Uterus (tissue), 4 donors: ENCODE data around the gene CLDN22. TPM values are rescaled to one million over a fixed set of nuclear protein-coding genes. Genes with fewer than 3 reads are reported as not detected.

Experiments used
- DNase-seq, 2 donors: peaks; one replicate each; pipeline ENCODE4 v3.0.0-alpha.2; 2019 to 2020
- H3K27ac ChIP-seq, 2 donors: fragments of 200-600 bp; sonication (generic); 1 replicate in 1 of 2; 2 replicates in 1 of 2; pipeline ENCODE4 v1.5.1; 2016 to 2018
- H3K27me3 ChIP-seq, 2 donors: fragments of 200-600 bp; sonication (generic); one replicate each; pipeline ENCODE4 v1.5.1; 2018 to 2019; ENCODE audit warnings: control low read depth in 1 of 2
- H3K36me3 ChIP-seq, 2 donors: fragments of 200-600 bp; sonication (generic); one replicate each; pipeline ENCODE4 v1.5.1; 2019; ENCODE audit warnings: control low read depth in 1 of 2
- H3K4me1 ChIP-seq, 2 donors: fragments of 200-600 bp; sonication (generic); one replicate each; pipeline ENCODE4 v1.5.1; 2018 to 2019; ENCODE audit warnings: control low read depth in 1 of 2
- H3K4me3 ChIP-seq, 2 donors: fragments of 200-600 bp; sonication (generic); 1 replicate in 1 of 2; 2 replicates in 1 of 2; pipeline ENCODE4 v1.5.1; 2018 to 2019; ENCODE audit warnings: mild to moderate bottlenecking in 1 of 2
- H3K9me3 ChIP-seq, 2 donors: fragments of 200-600 bp; sonication (generic); one replicate each; pipeline ENCODE4 v1.5.1; 2019; ENCODE audit warnings: control low read depth in 1 of 2
- POLR2A ChIP-seq, 2 donors: fragments of 450-650 bp; IDR thresholded peaks; one replicate each; pipeline ENCODE4 v1.6.1; 2016; ENCODE audit warnings: antibody characterized with exemption in 2 of 2, mild to moderate bottlenecking in 1 of 2, moderate library complexity in 1 of 2
- intact Hi-C: fragments of 100-400 bp; cut with DNase I; formaldehyde crosslinking; loops from one replicate; pipeline ENCODE4 v1.15.1; 2023; ENCODE audit warnings: low total_unique reads
- total RNA-seq, 4 donors: library from RNA; depleted of rRNA in 3 of 4; stranded (reverse); fragments of >200 nt in 3 of 4; gene quantifications; one replicate each; pipeline versions ENCODE4 v1.1.0 to v1.2.4, GENCODE V29; 2014 to 2023
- TF ChIP-seq, protein P1 (sequence below), 4 experiments: fragments of 200-600 bp in 2 of 4; fragments of 450-650 bp in 2 of 4; sonication (generic) in 2 of 4; IDR thresholded peaks; one replicate each; pipeline ENCODE4 v1.5.1; 2016 to 2019; ENCODE audit warnings: antibody characterized with exemption in 4 of 4, mild to moderate bottlenecking in 2 of 4, moderate library complexity in 1 of 4
- donor health status: DM: yes; HTN: yes; CAD: no.

Gene CLDN22
- total RNA-seq, 4 donors from 2014 or later, result 1.0 to 3.5 TPM; not detected in 2

DNA sequence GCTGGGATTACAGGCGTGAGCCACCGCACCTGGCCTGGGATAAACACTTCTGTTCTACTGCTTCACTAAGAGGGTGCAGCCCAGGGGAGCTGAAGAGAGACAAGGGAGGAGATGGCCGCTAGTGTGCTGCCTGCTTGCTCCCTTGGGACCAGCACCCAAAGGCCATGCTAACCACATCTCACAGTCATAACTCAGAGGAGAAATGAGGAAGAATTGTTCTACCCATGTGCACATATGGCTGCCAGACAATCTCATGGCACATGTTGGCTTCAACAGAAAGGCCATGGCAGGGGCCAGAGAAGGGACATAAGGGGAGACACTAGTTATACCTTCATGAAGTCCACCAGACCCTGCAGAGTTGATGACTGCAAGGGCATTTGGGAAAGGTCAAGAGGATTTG, 22.4 kb downstream of the CLDN22 start:
- Histone ChIP-seq H3K4me1 (no peaks in the 10 kb centered on the region), H3K9me3 (no peaks in the 10 kb centered on the region), H3K27me3 (no peaks in the 10 kb centered on the region), H3K36me3 (no peaks in the 10 kb centered on the region), H3K4me3 (no peak overlapping the region), H3K27ac (no peak overlapping the region)
- intact Hi-C loops, result no loop called here
- TF ChIP-seq POLR2A (IDR thresholded peaks at IDR 0.05), result no peak
- TF ChIP-seq, protein P1, sequence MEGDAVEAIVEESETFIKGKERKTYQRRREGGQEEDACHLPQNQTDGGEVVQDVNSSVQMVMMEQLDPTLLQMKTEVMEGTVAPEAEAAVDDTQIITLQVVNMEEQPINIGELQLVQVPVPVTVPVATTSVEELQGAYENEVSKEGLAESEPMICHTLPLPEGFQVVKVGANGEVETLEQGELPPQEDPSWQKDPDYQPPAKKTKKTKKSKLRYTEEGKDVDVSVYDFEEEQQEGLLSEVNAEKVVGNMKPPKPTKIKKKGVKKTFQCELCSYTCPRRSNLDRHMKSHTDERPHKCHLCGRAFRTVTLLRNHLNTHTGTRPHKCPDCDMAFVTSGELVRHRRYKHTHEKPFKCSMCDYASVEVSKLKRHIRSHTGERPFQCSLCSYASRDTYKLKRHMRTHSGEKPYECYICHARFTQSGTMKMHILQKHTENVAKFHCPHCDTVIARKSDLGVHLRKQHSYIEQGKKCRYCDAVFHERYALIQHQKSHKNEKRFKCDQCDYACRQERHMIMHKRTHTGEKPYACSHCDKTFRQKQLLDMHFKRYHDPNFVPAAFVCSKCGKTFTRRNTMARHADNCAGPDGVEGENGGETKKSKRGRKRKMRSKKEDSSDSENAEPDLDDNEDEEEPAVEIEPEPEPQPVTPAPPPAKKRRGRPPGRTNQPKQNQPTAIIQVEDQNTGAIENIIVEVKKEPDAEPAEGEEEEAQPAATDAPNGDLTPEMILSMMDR (IDR thresholded peaks at IDR 0.05), result no peak
- no peak for DNase-seq

DNA sequence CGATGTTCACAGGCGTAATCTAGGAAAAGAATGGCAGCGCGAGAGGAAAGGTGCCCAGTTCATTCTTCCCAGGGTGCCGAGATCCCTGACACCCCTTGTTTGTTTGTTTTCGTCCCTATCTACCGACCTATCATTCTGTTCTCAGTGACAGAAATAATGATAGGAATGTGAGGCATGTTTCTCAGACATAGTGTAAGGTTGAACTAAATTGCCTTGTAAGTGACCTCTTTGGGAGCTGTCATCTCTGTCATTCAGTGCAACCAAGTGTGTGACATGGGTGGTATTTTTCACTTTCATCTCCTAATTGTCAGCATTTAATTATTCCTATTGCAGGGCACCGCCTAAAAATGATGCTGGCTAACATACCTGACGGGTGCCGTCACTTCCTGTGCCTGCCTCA, 24.4 kb downstream of the CLDN22 start:
- TF ChIP-seq, protein P1 (IDR thresholded peaks at IDR 0.05), result no peak
- no peak for TF ChIP-seq POLR2A (IDR thresholded peaks at IDR 0.05)
- no peaks in the 10 kb centered on the region for H3K36me3 ChIP-seq
- no peak for DNase-seq
- H3K27ac ChIP-seq, result no peak overlapping the region
- H3K9me3 ChIP-seq, result no peaks in the 10 kb centered on the region
- no peak overlapping the region for H3K4me3 ChIP-seq
- intact Hi-C loops, result no loop called here
- no peaks in the 10 kb centered on the region for H3K27me3 ChIP-seq
- no peaks in the 10 kb centered on the region for H3K4me1 ChIP-seq

DNA sequence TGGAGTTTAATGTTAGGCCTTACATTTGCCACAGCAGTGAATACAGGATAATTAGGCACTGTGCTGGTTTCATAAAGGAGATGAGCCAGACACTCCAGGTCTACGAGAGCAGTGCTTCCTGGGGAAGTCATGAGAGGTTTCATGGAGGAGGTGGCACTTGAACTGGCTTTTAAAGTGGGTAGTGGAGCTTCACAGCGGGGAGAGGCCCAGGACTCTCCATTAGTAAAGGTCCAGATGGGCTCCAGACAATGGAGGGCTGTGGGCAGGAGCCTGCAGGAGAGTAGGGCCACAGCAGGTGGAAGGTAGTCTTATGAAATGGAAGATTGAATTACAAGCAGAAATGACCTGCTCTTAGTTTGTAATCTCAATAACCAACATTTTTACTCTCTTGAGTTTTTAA, 29.0 kb downstream of the CLDN22 start:
- Histone ChIP-seq H3K36me3 (no peaks in the 10 kb centered on the region), H3K9me3 (no peaks in the 10 kb centered on the region), H3K27me3 (no peaks in the 10 kb centered on the region), H3K27ac (no peak overlapping the region), H3K4me1 (no peaks in the 10 kb centered on the region), H3K4me3 (no peak overlapping the region)
- no peak for TF ChIP-seq POLR2A (IDR thresholded peaks at IDR 0.05)
- TF ChIP-seq, protein P1 (IDR thresholded peaks at IDR 0.05), result no peak
- DNase-seq, result no peak
- intact Hi-C loops, result no loop called here

DNA sequence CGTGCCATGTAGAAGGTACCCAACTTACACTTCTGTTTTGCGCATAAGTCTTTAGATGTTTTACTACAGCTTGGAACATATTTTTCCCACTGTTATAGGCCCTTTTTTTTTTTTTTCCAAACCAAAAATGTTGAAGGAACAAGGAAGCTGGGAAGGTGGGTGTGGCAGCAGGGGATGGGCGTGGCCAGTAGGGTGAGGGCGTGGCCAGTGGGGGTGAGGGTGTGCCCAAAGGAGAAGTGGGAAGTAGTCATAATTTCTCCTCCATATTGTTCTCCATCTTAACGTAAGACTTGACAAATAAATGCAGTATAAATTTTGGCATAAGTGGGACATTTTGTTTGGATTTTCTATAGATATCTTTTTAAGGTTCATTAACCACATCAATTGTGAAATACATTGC, 30.4 kb downstream of the CLDN22 start:
- no peak for DNase-seq
- Histone ChIP-seq H3K27me3 (no peaks in the 10 kb centered on the region), H3K27ac (no peak overlapping the region), H3K4me3 (no peak overlapping the region), H3K36me3 (no peaks in the 10 kb centered on the region), H3K9me3 (no peaks in the 10 kb centered on the region), H3K4me1 (no peaks in the 10 kb centered on the region)
- intact Hi-C loops, result no loop called here
- TF ChIP-seq, protein P1 (IDR thresholded peaks at IDR 0.05), result no peak
- TF ChIP-seq POLR2A (IDR thresholded peaks at IDR 0.05), result no peak

DNA sequence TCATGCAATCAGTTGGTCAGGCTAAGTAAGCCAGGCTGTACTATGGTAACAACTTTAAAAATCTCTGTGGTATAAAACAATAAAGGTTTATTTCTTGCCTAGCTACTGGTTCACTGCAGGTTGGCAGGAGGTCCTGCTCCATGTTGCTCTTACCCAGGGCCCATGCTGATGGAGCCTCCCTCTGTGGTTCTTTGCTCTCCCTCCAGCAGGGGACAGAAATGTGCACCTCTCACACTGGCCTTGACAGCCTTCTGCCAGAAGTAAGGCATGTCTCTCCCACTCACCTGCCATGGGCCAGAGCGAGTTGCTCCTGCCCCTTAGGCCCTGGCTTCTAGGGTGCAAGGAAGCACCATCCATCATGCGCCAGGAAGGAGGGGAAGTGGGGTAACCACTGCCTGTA, 31.1 kb downstream of the CLDN22 start:
- Histone ChIP-seq H3K4me3 (no peak overlapping the region), H3K27ac (no peak overlapping the region), H3K27me3 (no peaks in the 10 kb centered on the region), H3K4me1 (no peaks in the 10 kb centered on the region), H3K36me3 (no peaks in the 10 kb centered on the region), H3K9me3 (no peaks in the 10 kb centered on the region)
- no peak for DNase-seq
- intact Hi-C loops, result no loop called here
- TF ChIP-seq, protein P1 (IDR thresholded peaks at IDR 0.05), result no peak
- TF ChIP-seq POLR2A (IDR thresholded peaks at IDR 0.05), result no peak
